ENCODE measurements around the gene TARS2.

DNA sequence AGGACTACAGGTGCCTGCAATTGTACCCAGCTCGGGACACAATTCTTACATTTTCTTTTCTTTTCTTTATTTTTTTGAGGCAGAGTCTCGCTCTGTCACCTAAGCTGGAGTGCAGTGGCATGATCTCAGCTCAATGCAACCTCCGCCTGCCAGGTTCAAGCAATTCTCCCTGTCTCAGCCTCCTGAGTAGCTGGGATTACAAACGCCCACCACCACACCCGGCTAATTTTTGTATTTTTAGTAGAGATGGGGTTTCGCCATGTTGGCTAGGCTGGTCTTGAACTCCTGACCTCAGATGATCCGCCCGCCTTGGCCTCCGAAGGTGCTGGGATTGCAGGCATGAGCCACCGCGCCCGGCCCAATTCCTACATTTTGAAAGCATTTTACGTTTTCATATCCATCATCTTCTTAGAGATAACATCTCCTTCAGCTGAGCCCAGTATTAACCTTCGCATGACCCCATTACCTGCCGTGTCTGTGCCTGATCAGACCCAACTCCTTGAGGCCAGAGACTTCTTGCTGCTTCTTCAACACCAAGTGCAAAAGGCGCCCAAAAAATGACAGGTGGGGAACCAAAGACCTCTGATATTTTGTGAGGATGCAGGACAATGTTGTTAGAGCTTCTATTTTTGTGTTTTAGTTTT is 59.2 kb downstream of the TARS2 start:
- TF ChIP-seq POLR2A (IDR thresholded peaks at IDR 0.05): no peak
- TF ChIP-seq, protein P1, sequence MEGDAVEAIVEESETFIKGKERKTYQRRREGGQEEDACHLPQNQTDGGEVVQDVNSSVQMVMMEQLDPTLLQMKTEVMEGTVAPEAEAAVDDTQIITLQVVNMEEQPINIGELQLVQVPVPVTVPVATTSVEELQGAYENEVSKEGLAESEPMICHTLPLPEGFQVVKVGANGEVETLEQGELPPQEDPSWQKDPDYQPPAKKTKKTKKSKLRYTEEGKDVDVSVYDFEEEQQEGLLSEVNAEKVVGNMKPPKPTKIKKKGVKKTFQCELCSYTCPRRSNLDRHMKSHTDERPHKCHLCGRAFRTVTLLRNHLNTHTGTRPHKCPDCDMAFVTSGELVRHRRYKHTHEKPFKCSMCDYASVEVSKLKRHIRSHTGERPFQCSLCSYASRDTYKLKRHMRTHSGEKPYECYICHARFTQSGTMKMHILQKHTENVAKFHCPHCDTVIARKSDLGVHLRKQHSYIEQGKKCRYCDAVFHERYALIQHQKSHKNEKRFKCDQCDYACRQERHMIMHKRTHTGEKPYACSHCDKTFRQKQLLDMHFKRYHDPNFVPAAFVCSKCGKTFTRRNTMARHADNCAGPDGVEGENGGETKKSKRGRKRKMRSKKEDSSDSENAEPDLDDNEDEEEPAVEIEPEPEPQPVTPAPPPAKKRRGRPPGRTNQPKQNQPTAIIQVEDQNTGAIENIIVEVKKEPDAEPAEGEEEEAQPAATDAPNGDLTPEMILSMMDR (IDR thresholded peaks at IDR 0.05): no peak
- no peak for TF ChIP-seq POLR2AphosphoS5 (IDR thresholded peaks at IDR 0.05)
